Pancreas (tissue), 10 donors: ENCODE results near the gene TBX21. TPM values are rescaled to one million over a fixed set of nuclear protein-coding genes. Genes with fewer than 3 reads are reported as not detected.
A peak's percentile ranks its signal among the peaks of the same experiment; 100 is the strongest.

Experiments used
- ATAC-seq, 4 donors: fragments of 200-7000 bp; cut with Tn5 transposase; one replicate each; pipeline versions ENCODE4 v1.8.0 to v1.9.1; 2020; ENCODE audit warnings: mild to moderate bottlenecking in 4 of 4, moderate library complexity in 4 of 4
- DNase-seq, 6 donors: peaks; one replicate each; pipeline ENCODE4 v3.0.0-alpha.2; 2020
- FAIRE-seq: peaks from 2 replicates; lab custom pipeline; 2012; peaks lifted over from hg19 to GRCh38; lab: Jason Lieb, UNC
- H3K27ac ChIP-seq, 4 donors: fragments of 200-600 bp; sonication (generic); 1 replicate in 3 of 4; 2 replicates in 1 of 4; pipeline versions ENCODE4 v1.5.0 to v1.8.0; 2020
- H3K27me3 ChIP-seq, 4 donors: fragments of 200-600 bp; one replicate each; pipeline ENCODE4 v1.8.0; 2021
- H3K36me3 ChIP-seq, 3 donors: fragments of 200-600 bp; sonication (generic) in 1 of 3; one replicate each; pipeline versions ENCODE4 v1.5.0 to v1.8.0; 2020 to 2021
- H3K4me1 ChIP-seq, 3 donors: fragments of 200-600 bp; one replicate each; pipeline ENCODE4 v1.8.0; 2021
- H3K4me3 ChIP-seq, 4 donors: fragments of 200-600 bp; sonication (generic) in 2 of 4; one replicate each; pipeline versions ENCODE4 v1.5.0 to v1.8.0; 2020 to 2021
- H3K9me3 ChIP-seq, 4 donors: fragments of 200-600 bp; one replicate each; pipeline ENCODE4 v1.8.0; 2021
- CTCF ChIP-seq, 4 donors: fragments of 200-600 bp; sonication (generic) in 3 of 4; IDR thresholded peaks; one replicate each; pipeline versions ENCODE4 v1.5.0 to v1.8.0; 2021; ENCODE audit warnings: antibody characterized with exemption in 4 of 4
- WGBS, 2 donors: extraction: QIAGEN DNeasy Blood & Tissue Kit; methylation state at CpG; one replicate each; pipeline ENCODE4 v1.1.7; 2013; 5-methylcytosine and 5-hydroxymethylcytosine counted together
- intact Hi-C, 3 donors: fragments of 100-400 bp; cut with DNase I; formaldehyde crosslinking; loops; one replicate each; pipeline versions ENCODE4 v1.11.1 to v1.14.2; 2022
- polyA plus RNA-seq, 2 donors: library from polyadenylated mRNA; stranded (reverse); fragments of 200-250 nt; gene quantifications; one replicate each; pipeline ENCODE4 v1.2.3, GENCODE V29; 2013
- total RNA-seq, 6 donors: library from RNA; stranded (reverse); fragmentation: NEBNext Ultra II Directional in 4 of 6; extraction: Animal tissue kit (Norgen Biotek cat#: 25700) in 4 of 6; gene quantifications; one replicate each; pipeline versions ENCODE4 v1.2.1 to v1.2.4, GENCODE V29; 2021 to 2023
- donor health status: healthy with polysubstance abuse.
- donor health status: DM: no; HTN: no; CAD: no; lungs with moderate emphysema.
- donor health status: DM: no; HTN: no; CAD: no.
- donor health status: control.
- donor health status: control.
- donor health status: Bipolar disorder and iron deficiency.
- donor health status: DM: yes; HTN: yes; CAD: no.
- donor health status: DM: no; HTN: no; CAD: no.
- donor health status: DM: no; HTN: no; CAD: no.
- donor health status: DM: yes; HTN: yes; CAD: no.

Gene TBX21
- total and polyA plus RNA-seq, 8 donors, result 0.09 to 0.40 (median 0.17) TPM; not detected in 2

GRCh38 chr17:47692137-47692894, 40.7 kb upstream of the TBX21 start:
- DNase-seq (no peak), ATAC-seq (no peak), FAIRE-seq (no peak)
- peaks cover 0 to 6% (median 0%) of the 10 kb centered on the region in 3 donors for H3K4me1 ChIP-seq
- no peak overlapping the region for H3K4me3 ChIP-seq
- TF ChIP-seq CTCF (IDR thresholded peaks at IDR 0.05), result no peak
- H3K9me3 ChIP-seq, result no peaks in the 10 kb centered on the region
- no peaks in the 10 kb centered on the region for H3K27me3 ChIP-seq
- intact Hi-C loops, result loop anchor here in 1 of 3 donors (10.0 kb wide), 1 partner anchor 112 kb away; no protein-coding TSS in a partner anchor
- 63 to 80% methylated on average over 2 of the region's 2 CpGs for WGBS, 2 donors
- peak overlapping the region in 1 of 4 donors; percentile 44 for H3K27ac ChIP-seq
- no peaks in the 10 kb centered on the region for H3K36me3 ChIP-seq

GRCh38 chr17:47692895-47693730, 39.9 kb upstream of the TBX21 start:
- no peak for FAIRE-seq
- peak in 4 of 6 donors; percentile 33 to 59 (median 51) for DNase-seq
- peak; percentile 20 to 44 (median 34) for ATAC-seq
- Histone ChIP-seq H3K36me3 (no peaks in the 10 kb centered on the region), H3K9me3 (no peaks in the 10 kb centered on the region), H3K4me3 (peak overlapping the region; percentile 50 to 97 (median 67)), H3K27me3 (no peaks in the 10 kb centered on the region), H3K27ac (peak overlapping the region in 3 of 4 donors; percentile 44 to 67 (median 53)), H3K4me1 (peaks cover 0 to 6% (median 0%) of the 10 kb centered on the region in 3 donors)
- intact Hi-C loops, result loop anchor here in 1 of 3 donors (10.0 kb wide), 1 partner anchor 112 kb away; no protein-coding TSS in a partner anchor
- WGBS, 2 donors, result 17 to 20% methylated on average over 10 of the region's 10 CpGs
- TF ChIP-seq CTCF (IDR thresholded peaks at IDR 0.05), result no peak

GRCh38 chr17:47693731-47694580, 39.1 kb upstream of the TBX21 start, which contains the start of gene TBKBP1:
Gene TBKBP1 (plus strand): TSS chr17:47694161. CDS start chr17:47696113, 1,952 bp downstream.
- FAIRE-seq, result no peak
- peak; percentile 53 to 65 (median 60) for ATAC-seq
- Histone ChIP-seq H3K4me3 (peak within 1 kb of the TSS; percentile 50 to 97 (median 67)), H3K4me1 (peaks cover 0 to 6% (median 0%) of the 10 kb centered on the region in 3 donors), H3K9me3 (no peaks in the 10 kb centered on the region), H3K27ac (peak within 1 kb of the TSS; percentile 53 to 67 (median 58)), H3K36me3 (no peaks in the 10 kb centered on the region), H3K27me3 (no peaks in the 10 kb centered on the region)
- DNase-seq, result peak; percentile 55 to 86 (median 74)
- intact Hi-C loops, result loop anchor here in 1 of 3 donors (10.0 kb wide), 1 partner anchor 111 kb away; no protein-coding TSS in a partner anchor
- TF ChIP-seq CTCF (IDR thresholded peaks at IDR 0.05), result no peak
- 0 to 1% methylated on average over 37 to 79 of the region's 87 CpGs for WGBS, 2 donors
